Heart left ventricle (tissue), 16 donors: ENCODE measurements around the gene SRGAP1. TPM values are rescaled to one million over a fixed set of nuclear protein-coding genes. Genes with fewer than 3 reads are reported as not detected.

Experiments
- ATAC-seq, 4 donors: fragments of 200-7000 bp; cut with Tn5 transposase; one replicate each; pipeline ENCODE4 v1.9.1; 2020 to 2022; ENCODE audit warnings: moderate library complexity in 4 of 4, mild to moderate bottlenecking in 3 of 4, moderate number of reproducible peaks in 1 of 4
- DNase-seq, 5 donors: peaks; one replicate each; pipeline ENCODE4 v3.0.0-alpha.2; 2020
- H3K27ac ChIP-seq, 12 donors: fragments of 200-600 bp; sonication (generic) in 4 of 12; one replicate each; pipeline versions ENCODE4 v1.5.0 to v1.8.0; 2016 to 2022; ENCODE audit warnings: mild to moderate bottlenecking in 2 of 12
- H3K27me3 ChIP-seq, 9 donors: fragments of 200-600 bp; sonication (generic) in 2 of 9; one replicate each; pipeline versions ENCODE4 v1.5.1 to v1.8.0; 2016 to 2022; ENCODE audit warnings: mild to moderate bottlenecking in 3 of 9
- H3K36me3 ChIP-seq, 9 donors: fragments of 200-600 bp; sonication (generic) in 2 of 9; one replicate each; pipeline versions ENCODE4 v1.5.0 to v1.8.0; 2018 to 2022; ENCODE audit warnings: mild to moderate bottlenecking in 2 of 9
- H3K4me1 ChIP-seq, 12 donors: fragments of 200-600 bp; sonication (generic) in 4 of 12; one replicate each; pipeline versions ENCODE4 v1.5.0 to v1.8.0; 2016 to 2022; ENCODE audit warnings: mild to moderate bottlenecking in 3 of 12
- H3K4me3 ChIP-seq, 12 donors: fragments of 200-600 bp; sonication (generic) in 4 of 12; one replicate each; pipeline versions ENCODE4 v1.5.0 to v1.8.0; 2017 to 2022; ENCODE audit warnings: mild to moderate bottlenecking in 9 of 12, moderate library complexity in 4 of 12
- H3K9me3 ChIP-seq, 12 donors: fragments of 200-600 bp; sonication (generic) in 4 of 12; one replicate each; pipeline versions ENCODE4 v1.5.0 to v1.8.0; 2016 to 2022; ENCODE audit warnings: mild to moderate bottlenecking in 1 of 12
- CTCF ChIP-seq, 12 donors: fragments of 200-600 bp; sonication (generic) in 4 of 12; IDR thresholded peaks; one replicate each; pipeline versions ENCODE4 v1.5.0 to v1.8.0; 2018 to 2022; ENCODE audit warnings: antibody characterized with exemption in 12 of 12, mild to moderate bottlenecking in 5 of 12
- POLR2A ChIP-seq, 2 donors: fragments of 450-650 bp; IDR thresholded peaks; one replicate each; pipeline ENCODE4 v1.6.1; 2017; ENCODE audit warnings: antibody characterized with exemption in 2 of 2, mild to moderate bottlenecking in 2 of 2, moderate library complexity in 2 of 2
- WGBS, 4 donors: extraction: QIAGEN DNeasy Blood & Tissue Kit in 2 of 4; methylation state at CpG; one replicate each; pipeline versions ENCODE4 v1.1.5 to v1.1.7; 2013 to 2018; 5-methylcytosine and 5-hydroxymethylcytosine counted together
- intact Hi-C, 10 donors: fragments of 100-400 bp; cut with DNase I; formaldehyde crosslinking; loops; one replicate each; pipeline versions ENCODE4 v1.11.1 to v1.14.2; 2022
- polyA plus RNA-seq, 2 donors: library from polyadenylated mRNA; stranded (reverse); fragments of 200-250 nt; gene quantifications; one replicate each; pipeline ENCODE4 v1.2.3, GENCODE V29; 2013
- total RNA-seq, 9 donors: library from RNA; depleted of rRNA in 2 of 9; stranded (reverse); fragments of >200 nt in 2 of 9; fragmentation: NEBNext Ultra II Directional in 3 of 9; extraction: Animal tissue kit (Norgen Biotek cat#: 25700) in 3 of 9; gene quantifications; one replicate each; pipeline versions ENCODE4 v1.1.0 to v1.2.4, GENCODE V29; 2016 to 2023
- donor health status: ischemic (EF 13 %, LVEDD 7.1; RV severe dilation, severe dysfunction).
- donor health status: healthy with polysubstance abuse.
- donor health status: DM: no; HTN: yes; CAD: no.
- donor health status: DM: no; HTN: no; CAD: no.
- donor health status: ischemic (EF 25% LVEDD 6.9; RV normal size, moderate dysfunction).
- donor health status: ischemic (EF 25% LVEDD 5.7; RV mildly dilated, moderate dysfunction).
- donor health status: healthy.
- donor health status: DM: yes; HTN: yes; CAD: no.
- donor health status: ischemic (EF 35%, LVEDD 5.7; RV mildly dilated, moderate dysfunction).
- donor health status: nonischemic (EF 11% LVEDD 7.7; RV severe dilation, severe dysfunction).
- donor health status: DM: yes; HTN: yes; CAD: no.
- donor health status: PGD.
- donor health status: ischemic (EF 29% LVEDD 5.4; RV normal size, mild dysfunction).
- donor health status: nonischemic (EF 23%, LVEDD 6.1; RV moderate dilation, normal function).

SRGAP1 gene
- total and polyA plus RNA-seq, 11 donors, result 1.3 to 10.6 (median 4.5) TPM

DNA sequence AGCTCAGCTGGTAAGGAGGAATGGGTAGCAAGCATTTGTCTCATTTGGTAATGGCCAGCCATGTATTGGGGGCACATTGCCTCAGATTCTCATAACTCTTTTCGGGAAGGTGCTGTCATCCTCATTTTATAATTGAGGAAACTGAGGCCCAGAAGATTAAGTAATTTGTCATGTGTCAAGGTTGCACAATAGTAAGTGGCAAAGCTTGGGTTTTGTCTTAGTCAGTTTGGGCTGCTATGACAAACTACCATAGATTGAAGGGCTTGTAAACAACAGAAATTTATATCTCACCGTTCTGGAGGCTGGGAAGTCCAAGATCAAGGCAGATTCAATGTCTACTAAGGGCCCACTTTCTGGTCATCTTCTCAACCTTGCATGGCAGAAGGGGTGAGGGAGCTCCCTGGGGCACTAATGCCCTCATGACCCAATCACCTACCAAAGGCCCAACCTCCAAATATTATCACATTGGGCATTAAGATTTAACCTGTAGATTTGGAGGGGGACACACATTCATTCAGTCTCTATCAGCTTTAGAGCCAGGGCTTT is 99.6 kb downstream of the SRGAP1 start:
- Histone ChIP-seq H3K4me1 (peaks cover 0 to 58% (median 20%) of the 10 kb centered on the region in 12 donors), H3K9me3 (peaks cover 0 to 4% (median 0%) of the 10 kb centered on the region in 12 donors), H3K36me3 (no peaks in the 10 kb centered on the region), H3K4me3 (no peak overlapping the region), H3K27me3 (no peaks in the 10 kb centered on the region), H3K27ac (peak overlapping the region in 1 of 12 donors; percentile 56)
- 64 to 100% (median 97%) methylated on average over 2 of the region's 2 CpGs for WGBS, 4 donors
- TF ChIP-seq CTCF (IDR thresholded peaks at IDR 0.05), result no peak
- no peak for TF ChIP-seq POLR2A (IDR thresholded peaks at IDR 0.05)
- ATAC-seq (peak in 1 of 4 donors; percentile 8), DNase-seq (no peak)
- intact Hi-C loops, result loop anchor here in 2 of 10 donors (10.0 kb wide), 1 partner anchor 99 kb away; the partner anchor contains the start of gene SRGAP1 (in 2 of the 2)

DNA sequence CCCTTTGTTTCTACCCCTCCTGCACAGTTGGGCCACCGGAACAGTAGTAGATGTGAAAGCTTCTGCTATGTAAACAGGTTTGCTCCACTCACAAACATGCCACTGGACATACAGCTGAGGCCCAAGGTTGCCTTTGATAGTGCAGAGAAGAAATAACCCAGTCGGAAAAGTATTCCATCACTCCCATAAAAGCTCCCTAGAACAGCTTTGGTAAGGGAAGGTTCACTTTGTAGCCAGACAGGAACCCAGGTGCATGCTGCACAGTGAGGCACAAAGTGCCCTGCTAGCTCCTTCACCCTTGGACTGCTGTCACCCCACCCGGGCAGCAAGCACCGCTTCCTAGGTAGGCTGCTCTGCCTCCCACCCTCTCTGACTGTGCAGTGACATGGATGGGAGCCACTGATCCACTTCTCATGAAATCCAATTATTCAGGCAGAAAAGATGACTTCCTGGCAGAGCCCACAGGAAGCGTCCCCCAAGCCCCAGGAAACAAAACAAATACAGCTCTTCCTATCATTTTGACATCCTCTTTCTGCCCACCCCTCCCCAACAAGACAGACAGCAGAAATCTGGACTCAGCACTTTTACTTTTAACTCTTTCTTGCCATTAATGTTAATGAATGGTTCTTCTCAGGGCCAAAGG is 100.2 kb downstream of the SRGAP1 start:
- Histone ChIP-seq H3K27me3 (no peaks in the 10 kb centered on the region), H3K4me3 (no peak overlapping the region), H3K4me1 (peaks cover 0 to 56% (median 16%) of the 10 kb centered on the region in 12 donors), H3K27ac (peak overlapping the region in 1 of 12 donors; percentile 42), H3K9me3 (peaks cover 0 to 4% (median 0%) of the 10 kb centered on the region in 12 donors), H3K36me3 (no peaks in the 10 kb centered on the region)
- TF ChIP-seq CTCF (IDR thresholded peaks at IDR 0.05) (no peak), POLR2A (IDR thresholded peaks at IDR 0.05) (no peak)
- DNase-seq (no peak), ATAC-seq (peak; percentile 26 to 51 (median 42))
- intact Hi-C loops, result loop anchor here in 2 of 10 donors (10.0 kb wide), 1 partner anchor 100 kb away; the partner anchor contains the start of gene SRGAP1 (in 2 of the 2)
- WGBS, 4 donors, result 59 to 67% (median 64%) methylated on average over 5 of the region's 5 CpGs

DNA sequence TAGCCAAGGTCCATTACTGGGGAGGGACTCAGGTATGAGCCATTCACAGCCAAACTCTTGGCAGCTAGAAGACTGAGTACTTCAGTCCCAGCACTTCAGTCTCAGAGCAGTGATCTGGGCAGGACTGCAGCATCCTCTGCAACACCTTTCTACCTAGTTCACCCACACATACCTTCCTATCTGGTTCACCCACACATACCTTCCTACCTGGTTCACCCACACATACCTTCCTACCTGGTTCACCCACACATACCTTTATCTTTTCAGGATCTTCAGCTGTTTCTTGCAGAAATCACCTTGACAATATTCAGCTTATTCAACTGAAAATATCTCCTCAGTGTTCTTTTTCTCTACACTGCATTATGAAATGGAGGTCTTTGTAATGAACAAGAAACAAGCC is 101.3 kb downstream of the SRGAP1 start:
- Histone ChIP-seq H3K9me3 (peaks cover 0 to 4% (median 0%) of the 10 kb centered on the region in 12 donors), H3K4me3 (no peak overlapping the region), H3K27ac (no peak overlapping the region), H3K27me3 (no peaks in the 10 kb centered on the region), H3K4me1 (peaks cover 0 to 52% (median 7%) of the 10 kb centered on the region in 12 donors), H3K36me3 (no peaks in the 10 kb centered on the region)
- TF ChIP-seq CTCF (IDR thresholded peaks at IDR 0.05), result no peak
- no peak for TF ChIP-seq POLR2A (IDR thresholded peaks at IDR 0.05)
- ATAC-seq, result no peak
- DNase-seq, result no peak
- intact Hi-C loops, result loop anchor here in 2 of 10 donors (10.0 kb wide), 1 partner anchor 101 kb away; the partner anchor contains the start of gene SRGAP1 (in 2 of the 2)

DNA sequence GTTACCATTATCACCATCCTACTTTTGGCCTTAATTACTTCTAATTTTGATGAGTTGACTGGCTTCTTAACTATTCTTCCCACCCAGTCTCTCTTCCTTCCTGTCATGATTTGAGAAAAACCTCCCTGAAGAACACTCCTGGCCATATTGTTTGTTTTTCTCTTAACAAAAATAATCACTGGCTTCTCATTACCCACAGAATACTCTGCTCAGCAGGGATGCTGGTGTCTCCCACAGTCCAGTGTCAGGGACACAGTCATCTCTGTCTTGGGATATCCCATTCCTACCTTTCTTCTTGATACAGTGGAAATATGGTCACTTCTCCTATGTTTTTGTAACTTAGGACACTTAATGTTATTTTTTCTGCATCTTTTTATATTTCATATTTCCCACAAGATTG is 103.7 kb downstream of the SRGAP1 start:
- Histone ChIP-seq H3K4me1 (peaks cover 0 to 31% (median 1%) of the 10 kb centered on the region in 12 donors), H3K9me3 (peaks cover 0 to 4% (median 0%) of the 10 kb centered on the region in 12 donors), H3K27me3 (no peaks in the 10 kb centered on the region), H3K27ac (no peak overlapping the region), H3K4me3 (no peak overlapping the region), H3K36me3 (no peaks in the 10 kb centered on the region)
- ATAC-seq (no peak), DNase-seq (no peak)
- TF ChIP-seq CTCF (IDR thresholded peaks at IDR 0.05) (no peak), POLR2A (IDR thresholded peaks at IDR 0.05) (no peak)
- intact Hi-C loops, result loop anchor here in 2 of 10 donors (10.0 kb wide), 1 partner anchor 103 kb away; the partner anchor contains the start of gene SRGAP1 (in 2 of the 2)
